Activated CD4-positive, alpha-beta T cell treated with anti-CD3 and anti-CD28 coated beads for 36 hours (primary cell): ENCODE measurements around the gene EDARADD. TPM values are rescaled to one million over a fixed set of nuclear protein-coding genes. Genes with fewer than 3 reads are reported as not detected.

Experiments
- ATAC-seq: fragments of 200-7000 bp; cut with Tn5 transposase; one replicate; pipeline ENCODE4 v1.10.0; 2021; ENCODE audit warnings: mild to moderate bottlenecking, moderate library complexity
- CTCF ChIA-PET: fragments of 350-600 bp; sonication (Branson Sonifier 250); formaldehyde crosslinking; loops from one replicate; lab custom pipeline; 2021; ENCODE audit warnings: antibody characterized with exemption; lab: Charles Lee
- POLR2A ChIA-PET: fragments of 350-600 bp; sonication (Branson Sonifier 250); formaldehyde crosslinking; loops from one replicate; lab custom pipeline; 2021; ENCODE audit warnings: antibody characterized with exemption, inconsistent platforms; lab: Charles Lee
- DNase-seq: peaks from one replicate; pipeline ENCODE4 v3.0.0-alpha.2; 2020
- H3K27ac Mint-ChIP-seq: one replicate; pipeline ENCODE4 v1.8.0; 2021; ENCODE audit warnings: mixed read lengths
- H3K27me3 Mint-ChIP-seq: one replicate; pipeline ENCODE4 v1.8.0; 2021; ENCODE audit warnings: mixed read lengths
- H3K36me3 Mint-ChIP-seq: one replicate; pipeline ENCODE4 v1.8.0; 2021; ENCODE audit warnings: low read depth, mixed read lengths
- H3K4me1 Mint-ChIP-seq: one replicate; pipeline ENCODE4 v1.8.0; 2021; ENCODE audit warnings: mixed read lengths
- H3K4me3 Mint-ChIP-seq: one replicate; pipeline ENCODE4 v1.8.0; 2021; ENCODE audit warnings: mild to moderate bottlenecking, moderate library complexity, mixed read lengths
- H3K9me3 Mint-ChIP-seq: one replicate; pipeline ENCODE4 v1.8.0; 2021; ENCODE audit warnings: low read depth, mixed read lengths
- intact Hi-C, 2 experiments: fragments of 100-400 bp; cut with DNase I in 1 of 2; cut with micrococcal nuclease in 1 of 2; formaldehyde crosslinking; loops; one replicate each; pipeline versions ENCODE4 v1.14.2 to v1.15.1; 2022 to 2024; cut with DNase I, micrococcal nuclease
- total RNA-seq, 2 experiments: library from RNA; stranded (reverse); gene quantifications; one replicate each; pipeline ENCODE4 v1.2.3, GENCODE V29; 2021

The EDARADD gene
- total RNA-seq, 2 experiments from 2014 or later = 2.8 to 4.5 TPM

DNA sequence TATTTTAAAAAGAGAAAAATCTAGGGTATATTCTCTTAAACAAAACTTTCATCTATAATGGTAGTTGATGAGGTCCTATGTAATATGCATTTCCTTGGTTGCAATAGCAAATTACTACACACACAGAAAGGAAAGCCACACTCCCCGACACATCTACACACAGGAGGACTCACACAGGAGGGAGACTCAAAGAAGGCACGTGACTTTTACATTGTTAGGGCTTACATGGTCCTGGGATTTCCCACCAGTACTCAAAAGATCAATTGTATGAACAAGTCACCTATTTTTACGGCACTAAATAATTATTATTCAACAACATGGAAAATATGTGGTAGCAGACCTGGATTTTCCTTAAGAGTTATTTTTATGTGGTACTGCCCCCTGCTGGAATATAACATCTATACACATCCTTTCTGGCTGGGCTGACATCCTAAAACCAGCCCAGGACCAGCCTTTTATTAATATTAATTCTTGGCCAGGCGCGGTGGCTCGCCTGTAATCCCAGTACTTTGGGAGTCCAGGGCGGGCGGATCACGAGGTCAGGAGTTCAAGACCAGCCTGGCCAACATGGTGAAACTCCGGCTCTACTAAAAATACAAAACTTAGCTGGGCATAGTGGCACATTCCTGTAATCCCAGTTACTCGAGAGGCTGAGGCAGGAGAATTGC lies 95.8 kb downstream of the EDARADD start:
- ATAC-seq (peak; percentile 51), DNase-seq (no peak)
- CTCF ChIA-PET = interaction anchor here (0.5 to 2.3 kb wide), 8 partner anchors 11 to 489 kb away, joined by 3 to 14 read pairs (median 3); no protein-coding TSS in a partner anchor
- POLR2A ChIA-PET = no interaction called here
- no peak overlapping the region for H3K27ac Mint-ChIP-seq
- H3K36me3 Mint-ChIP-seq = no peaks in the 10 kb centered on the region
- intact Hi-C loops = loop anchor here (1.0 kb wide), 2 partner anchors 381 to 387 kb away; no protein-coding TSS in a partner anchor
- peaks cover 4% of the 10 kb centered on the region for H3K27me3 Mint-ChIP-seq
- no peaks in the 10 kb centered on the region for H3K9me3 Mint-ChIP-seq
- H3K4me1 Mint-ChIP-seq = peaks cover 7% of the 10 kb centered on the region
- no peak overlapping the region for H3K4me3 Mint-ChIP-seq

DNA sequence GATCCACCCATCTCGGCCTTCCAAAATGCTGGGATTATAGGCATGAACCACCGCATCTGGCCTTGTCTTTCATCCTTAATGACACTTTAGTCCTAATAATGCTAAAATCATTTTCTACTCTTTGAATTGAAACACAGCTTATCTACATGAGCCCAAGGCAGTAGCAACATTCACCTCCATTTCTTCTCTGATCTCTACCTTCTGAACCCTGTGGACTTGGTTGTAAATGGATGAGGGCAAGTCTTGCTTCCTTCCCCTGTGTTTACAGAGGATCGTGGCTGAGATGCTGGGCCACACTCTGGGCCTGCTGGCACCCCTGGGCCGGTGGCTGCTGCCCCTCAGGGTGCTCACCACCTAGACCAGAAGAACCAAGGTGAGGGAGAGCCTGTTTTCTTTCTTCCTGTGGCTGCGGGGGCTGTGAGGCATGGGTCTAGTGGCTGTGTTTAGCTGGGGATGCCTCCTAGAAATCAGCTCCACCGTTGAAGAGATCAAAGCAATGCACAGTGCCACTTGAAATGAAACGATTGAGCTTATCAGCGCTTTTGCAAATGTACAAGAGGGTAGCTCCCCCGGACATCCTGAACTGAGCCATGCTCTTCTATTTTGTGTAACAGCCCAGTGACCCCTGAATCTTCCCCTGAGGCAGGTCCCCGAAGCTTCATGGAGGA lies 97.5 kb downstream of the EDARADD start:
- no peaks in the 10 kb centered on the region for H3K36me3 Mint-ChIP-seq
- ChIA-PET POLR2A (no interaction called here), CTCF (interaction anchor here (0.6 to 1.4 kb wide), 8 partner anchors 9 to 387 kb away, joined by 3 to 7 read pairs (median 3); no protein-coding TSS in a partner anchor)
- H3K9me3 Mint-ChIP-seq = no peaks in the 10 kb centered on the region
- H3K4me3 Mint-ChIP-seq = no peak overlapping the region
- DNase-seq (no peak), ATAC-seq (no peak)
- intact Hi-C loops = no loop called here
- peaks cover 7% of the 10 kb centered on the region for H3K4me1 Mint-ChIP-seq
- H3K27me3 Mint-ChIP-seq = peaks cover 5% of the 10 kb centered on the region
- H3K27ac Mint-ChIP-seq = no peak overlapping the region

DNA sequence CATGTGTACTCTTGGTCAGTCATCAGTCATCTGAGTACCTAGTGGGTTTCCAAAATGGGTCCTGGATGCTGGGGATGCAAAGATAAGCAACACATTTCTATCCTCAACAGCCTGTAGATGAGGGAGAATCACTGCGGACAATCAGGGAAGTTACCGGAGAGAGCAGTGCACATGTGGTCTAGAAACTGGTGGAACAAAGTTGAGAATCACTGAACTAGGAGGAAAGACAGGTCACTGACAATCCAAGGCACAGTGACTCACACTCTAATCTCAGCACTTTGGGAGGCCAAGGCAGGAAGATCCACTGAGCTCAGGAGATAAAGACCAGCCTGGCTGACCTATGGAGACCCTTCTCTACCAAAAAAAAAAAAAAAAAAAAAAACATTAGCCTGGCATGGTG lies 98.3 kb downstream of the EDARADD start:
- ChIA-PET POLR2A (no interaction called here), CTCF (interaction anchor here (0.6 to 1.4 kb wide), 7 partner anchors 8 to 388 kb away, joined by 3 to 7 read pairs (median 3); no protein-coding TSS in a partner anchor)
- intact Hi-C loops = no loop called here
- H3K4me3 Mint-ChIP-seq = no peak overlapping the region
- H3K27me3 Mint-ChIP-seq = peaks cover 7% of the 10 kb centered on the region
- H3K36me3 Mint-ChIP-seq = no peaks in the 10 kb centered on the region
- DNase-seq (no peak), ATAC-seq (no peak)
- H3K4me1 Mint-ChIP-seq = peaks cover 7% of the 10 kb centered on the region
- no peak overlapping the region for H3K27ac Mint-ChIP-seq
- H3K9me3 Mint-ChIP-seq = no peaks in the 10 kb centered on the region

DNA sequence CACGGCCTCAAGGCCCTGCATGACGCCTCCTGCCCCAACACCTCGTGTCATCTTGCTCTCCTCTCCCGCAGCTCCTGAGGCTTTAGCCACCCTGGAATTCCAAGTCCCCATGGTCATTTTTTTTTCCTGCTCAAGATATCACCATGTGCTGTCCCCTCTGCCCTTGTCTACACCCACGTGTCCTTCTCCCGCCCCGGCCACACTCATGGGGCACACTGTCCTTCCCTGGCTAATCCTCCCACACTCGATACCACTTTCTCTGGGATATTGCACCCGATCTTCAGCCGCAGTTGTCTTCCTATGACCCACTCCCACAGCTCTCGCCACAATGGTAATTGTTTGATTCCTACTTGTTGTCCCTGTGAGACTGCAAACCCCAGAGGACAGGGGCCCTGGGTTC lies 100.0 kb downstream of the EDARADD start:
- H3K9me3 Mint-ChIP-seq = no peaks in the 10 kb centered on the region
- H3K36me3 Mint-ChIP-seq = no peaks in the 10 kb centered on the region
- no peak overlapping the region for H3K4me3 Mint-ChIP-seq
- peaks cover 7% of the 10 kb centered on the region for H3K4me1 Mint-ChIP-seq
- H3K27ac Mint-ChIP-seq = no peak overlapping the region
- no peak for DNase-seq
- intact Hi-C loops = no loop called here
- CTCF ChIA-PET = no interaction called here
- no peak for ATAC-seq
- peaks cover 7% of the 10 kb centered on the region for H3K27me3 Mint-ChIP-seq
- POLR2A ChIA-PET = no interaction called here

DNA sequence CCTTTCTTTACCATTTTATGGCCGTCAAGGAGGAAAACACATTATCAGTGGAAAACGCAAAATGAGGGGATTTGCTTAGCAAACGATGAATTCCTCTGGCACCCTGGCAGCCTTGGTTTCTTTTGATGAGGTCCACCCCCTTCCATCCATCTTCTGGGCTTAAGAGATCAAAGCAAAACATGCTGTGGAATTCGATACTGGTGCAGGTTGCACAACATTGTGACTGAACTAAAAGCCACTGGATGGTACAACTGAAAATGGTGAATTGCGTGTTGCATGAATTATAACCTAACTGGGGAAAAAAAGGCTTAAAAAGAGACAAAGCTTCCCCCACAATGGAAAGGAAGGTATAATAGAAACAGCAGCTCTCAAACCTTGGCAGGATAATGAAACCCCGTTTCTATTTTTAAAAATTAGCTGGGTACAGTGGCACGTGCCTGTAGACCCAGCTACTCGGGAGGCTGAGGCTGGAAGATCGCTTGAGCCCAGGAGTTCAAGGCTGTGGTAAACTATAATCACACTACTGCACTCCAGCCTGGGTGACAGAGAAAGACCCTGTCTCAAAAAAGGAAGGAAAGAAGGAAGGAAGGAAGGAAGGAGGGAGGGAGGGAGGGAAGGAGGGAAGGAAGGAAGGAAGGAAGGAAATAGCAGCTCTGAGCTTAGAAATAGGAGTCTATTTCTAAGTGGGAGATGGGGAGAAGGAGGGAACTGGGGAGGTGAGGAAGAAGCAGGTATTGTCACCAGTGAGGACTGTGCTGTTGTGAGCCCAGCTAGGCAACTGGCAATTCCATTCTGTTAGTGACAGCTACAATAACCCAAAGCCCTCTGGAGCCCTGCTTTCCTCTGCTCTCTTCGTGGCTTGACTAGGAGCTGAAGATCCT lies 100.7 kb downstream of the EDARADD start:
- ChIA-PET CTCF (no interaction called here), POLR2A (no interaction called here)
- Mint-ChIP-seq H3K4me3 (no peak overlapping the region), H3K27ac (no peak overlapping the region), H3K36me3 (no peaks in the 10 kb centered on the region), H3K4me1 (peaks cover 7% of the 10 kb centered on the region), H3K9me3 (no peaks in the 10 kb centered on the region), H3K27me3 (peaks cover 7% of the 10 kb centered on the region)
- DNase-seq (no peak), ATAC-seq (no peak)
- intact Hi-C loops = no loop called here

DNA sequence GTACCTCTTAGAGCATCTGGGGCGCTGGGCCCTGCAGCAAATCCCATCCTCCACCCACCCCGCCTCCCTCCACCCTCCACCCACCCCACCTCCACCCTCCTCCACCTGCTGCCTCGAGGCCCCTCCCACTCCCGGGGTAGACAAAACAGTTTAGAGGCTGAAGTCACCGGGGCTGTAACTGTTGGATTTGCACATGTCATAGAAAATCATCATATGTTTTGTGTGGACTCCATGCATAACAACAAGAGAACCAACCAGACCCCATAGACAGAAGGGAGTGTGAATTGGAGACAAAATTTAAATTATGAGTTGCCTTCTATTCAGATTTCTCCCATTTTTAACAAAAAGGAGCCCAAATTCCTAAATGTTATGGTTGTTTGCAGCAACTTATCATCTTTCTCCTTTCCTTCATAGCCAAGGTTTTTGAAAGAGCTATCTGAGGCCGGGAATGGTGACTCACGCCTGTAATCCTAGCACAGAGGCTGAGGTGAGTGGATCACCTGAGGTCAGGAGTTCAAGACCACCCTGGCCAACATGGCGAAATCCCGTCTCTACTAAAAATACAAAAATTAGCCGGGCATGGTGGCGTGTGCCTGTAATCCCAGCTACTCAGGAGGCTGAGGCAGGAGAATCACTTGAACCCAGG lies 101.5 kb downstream of the EDARADD start:
- Mint-ChIP-seq H3K27me3 (peaks cover 7% of the 10 kb centered on the region), H3K4me3 (no peak overlapping the region), H3K9me3 (no peaks in the 10 kb centered on the region), H3K36me3 (no peaks in the 10 kb centered on the region), H3K4me1 (peaks cover 7% of the 10 kb centered on the region), H3K27ac (no peak overlapping the region)
- CTCF ChIA-PET = interaction anchor here (0.6 kb wide), 2 partner anchors 23 to 429 kb away, joined by 3 read pairs; no protein-coding TSS in a partner anchor
- no peak for ATAC-seq
- DNase-seq = no peak
- intact Hi-C loops = no loop called here
- POLR2A ChIA-PET = no interaction called here

DNA sequence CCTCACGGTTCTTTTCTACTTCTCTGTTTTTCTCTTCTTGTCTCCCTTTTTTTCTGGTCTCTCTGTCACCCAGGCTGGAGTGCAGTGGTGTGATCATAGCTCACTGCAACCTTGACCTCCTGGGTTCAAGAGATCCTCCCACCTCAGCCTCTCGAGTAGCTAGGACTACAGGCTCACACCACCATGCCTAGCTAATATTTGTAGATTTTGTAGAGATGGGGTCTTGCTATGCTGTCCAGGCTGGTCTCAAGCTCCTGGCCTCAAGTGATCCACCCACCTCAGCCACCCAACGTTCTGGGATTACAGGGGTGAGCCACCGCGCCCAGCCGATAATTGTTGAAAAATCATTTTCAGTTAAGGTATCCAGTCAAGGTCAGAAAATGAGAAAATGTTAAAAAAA lies 103.8 kb downstream of the EDARADD start:
- H3K9me3 Mint-ChIP-seq = no peaks in the 10 kb centered on the region
- no peak for DNase-seq
- intact Hi-C loops = no loop called here
- peaks cover 3% of the 10 kb centered on the region for H3K27me3 Mint-ChIP-seq
- H3K4me3 Mint-ChIP-seq = no peak overlapping the region
- POLR2A ChIA-PET = no interaction called here
- H3K36me3 Mint-ChIP-seq = no peaks in the 10 kb centered on the region
- CTCF ChIA-PET = interaction anchor here (0.6 to 1.0 kb wide), 2 partner anchors 89 to 389 kb away, joined by 3 to 5 read pairs; no protein-coding TSS in a partner anchor
- no peak for ATAC-seq
- H3K4me1 Mint-ChIP-seq = peaks cover 8% of the 10 kb centered on the region
- H3K27ac Mint-ChIP-seq = no peak overlapping the region

DNA sequence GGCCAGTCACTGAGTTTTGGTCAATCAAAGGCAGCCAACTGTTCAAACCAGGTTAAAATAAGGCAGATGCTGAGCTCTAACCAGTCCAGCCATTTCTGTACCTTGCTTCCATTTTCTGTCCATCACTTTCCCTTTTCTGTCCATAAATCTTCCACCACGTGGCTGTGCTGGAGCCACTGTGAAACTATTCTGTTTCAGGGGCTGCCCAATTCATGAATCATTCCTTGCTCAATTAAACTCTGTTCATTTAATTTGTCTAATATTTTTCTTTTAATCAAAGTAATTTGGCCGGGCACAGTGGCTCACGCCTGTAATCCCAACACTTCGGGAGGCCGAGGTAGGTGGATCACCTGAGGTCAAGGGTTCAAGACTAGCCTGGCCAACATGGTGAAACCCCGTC lies 107.0 kb downstream of the EDARADD start:
- Mint-ChIP-seq H3K27me3 (peaks cover 3% of the 10 kb centered on the region), H3K36me3 (no peaks in the 10 kb centered on the region), H3K4me3 (no peak overlapping the region), H3K27ac (no peak overlapping the region), H3K9me3 (no peaks in the 10 kb centered on the region), H3K4me1 (peaks cover 10% of the 10 kb centered on the region)
- ChIA-PET CTCF (interaction anchor here (1.1 to 1.4 kb wide), 2 partner anchors 9 to 11 kb away, joined by 3 to 8 read pairs; no protein-coding TSS in a partner anchor), POLR2A (interaction anchor here (0.6 kb wide), 1 partner anchor 48 kb away, joined by 3 read pairs; no protein-coding TSS in a partner anchor)
- intact Hi-C loops = no loop called here
- DNase-seq (no peak), ATAC-seq (no peak)

DNA sequence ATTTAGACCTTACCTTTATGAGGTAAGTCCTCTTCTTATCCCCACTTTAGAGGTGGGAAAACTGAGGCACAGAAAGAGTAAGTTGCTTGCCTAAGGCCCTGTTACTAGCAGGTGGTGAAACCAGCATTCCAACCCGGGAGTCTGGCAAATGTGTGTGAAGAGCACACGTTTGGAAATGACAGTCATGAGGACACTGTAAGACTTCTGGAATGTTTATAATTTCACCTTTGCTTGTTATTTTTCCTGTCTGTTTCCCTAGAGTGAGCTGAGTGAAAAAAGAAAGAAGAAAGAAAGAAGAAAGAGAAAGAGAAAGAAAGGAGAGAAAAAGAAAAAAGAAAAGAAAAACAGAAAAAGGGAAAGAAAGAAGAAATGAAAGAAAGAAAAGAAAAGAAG lies 108.5 kb downstream of the EDARADD start:
- ChIA-PET POLR2A (no interaction called here), CTCF (no interaction called here)
- DNase-seq (no peak), ATAC-seq (no peak)
- intact Hi-C loops = no loop called here
- H3K27ac Mint-ChIP-seq = peak overlapping the region; percentile 74
- H3K9me3 Mint-ChIP-seq = no peaks in the 10 kb centered on the region
- no peaks in the 10 kb centered on the region for H3K27me3 Mint-ChIP-seq
- H3K36me3 Mint-ChIP-seq = no peaks in the 10 kb centered on the region
- peaks cover 11% of the 10 kb centered on the region for H3K4me1 Mint-ChIP-seq
- H3K4me3 Mint-ChIP-seq = no peak overlapping the region

DNA sequence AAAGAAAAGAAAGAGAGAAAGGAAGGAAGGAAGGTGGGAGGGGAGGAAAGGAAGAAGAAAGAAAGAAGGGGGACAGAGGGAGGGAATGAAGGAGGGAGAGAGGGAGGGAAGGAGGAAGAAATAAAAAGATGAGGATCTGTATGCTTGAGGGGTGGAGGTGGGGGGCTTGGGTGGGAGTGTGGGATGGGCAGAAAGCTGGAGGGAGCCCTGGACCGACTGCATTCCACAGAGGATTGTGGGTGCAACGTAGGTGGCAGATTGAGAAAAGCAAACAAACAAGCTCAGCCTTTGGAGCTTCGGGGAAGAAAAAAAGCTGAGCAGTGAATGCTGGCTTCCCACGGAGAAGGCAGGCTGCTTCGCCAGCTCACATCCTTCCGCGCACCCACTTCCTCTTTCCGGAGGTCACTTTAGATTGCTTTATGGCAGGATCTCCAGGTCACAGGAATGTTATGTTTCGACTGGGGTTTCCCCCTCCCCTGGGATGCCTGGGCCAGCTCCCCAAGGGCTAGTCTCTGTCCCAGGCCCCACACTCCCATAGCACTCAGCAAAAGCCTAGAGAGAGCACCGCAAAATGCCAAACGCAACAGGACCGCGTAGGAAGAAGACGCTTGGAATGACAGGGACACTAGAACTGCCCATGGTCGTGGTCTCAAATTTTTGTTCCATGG lies 109.0 kb downstream of the EDARADD start:
- Mint-ChIP-seq H3K4me3 (peak overlapping the region; percentile 43), H3K27ac (peak overlapping the region; percentile 74), H3K9me3 (no peaks in the 10 kb centered on the region), H3K4me1 (peaks cover 14% of the 10 kb centered on the region), H3K27me3 (no peaks in the 10 kb centered on the region), H3K36me3 (no peaks in the 10 kb centered on the region)
- ATAC-seq = no peak
- intact Hi-C loops = no loop called here
- CTCF ChIA-PET = interaction anchor here (1.2 kb wide), 1 partner anchor 236 kb away, joined by 3 read pairs; no protein-coding TSS in a partner anchor
- DNase-seq = peak; percentile 36
- POLR2A ChIA-PET = no interaction called here
